ENCODE data around the gene CHRNA9.
"Not testable (repeated sequence)": the region's sequence is repeated elsewhere in the genome, so short reads cannot be mapped to it uniquely, and the experiment has no call there.

Gene CHRNA9, protein sequence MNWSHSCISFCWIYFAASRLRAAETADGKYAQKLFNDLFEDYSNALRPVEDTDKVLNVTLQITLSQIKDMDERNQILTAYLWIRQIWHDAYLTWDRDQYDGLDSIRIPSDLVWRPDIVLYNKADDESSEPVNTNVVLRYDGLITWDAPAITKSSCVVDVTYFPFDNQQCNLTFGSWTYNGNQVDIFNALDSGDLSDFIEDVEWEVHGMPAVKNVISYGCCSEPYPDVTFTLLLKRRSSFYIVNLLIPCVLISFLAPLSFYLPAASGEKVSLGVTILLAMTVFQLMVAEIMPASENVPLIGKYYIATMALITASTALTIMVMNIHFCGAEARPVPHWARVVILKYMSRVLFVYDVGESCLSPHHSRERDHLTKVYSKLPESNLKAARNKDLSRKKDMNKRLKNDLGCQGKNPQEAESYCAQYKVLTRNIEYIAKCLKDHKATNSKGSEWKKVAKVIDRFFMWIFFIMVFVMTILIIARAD

DNA sequence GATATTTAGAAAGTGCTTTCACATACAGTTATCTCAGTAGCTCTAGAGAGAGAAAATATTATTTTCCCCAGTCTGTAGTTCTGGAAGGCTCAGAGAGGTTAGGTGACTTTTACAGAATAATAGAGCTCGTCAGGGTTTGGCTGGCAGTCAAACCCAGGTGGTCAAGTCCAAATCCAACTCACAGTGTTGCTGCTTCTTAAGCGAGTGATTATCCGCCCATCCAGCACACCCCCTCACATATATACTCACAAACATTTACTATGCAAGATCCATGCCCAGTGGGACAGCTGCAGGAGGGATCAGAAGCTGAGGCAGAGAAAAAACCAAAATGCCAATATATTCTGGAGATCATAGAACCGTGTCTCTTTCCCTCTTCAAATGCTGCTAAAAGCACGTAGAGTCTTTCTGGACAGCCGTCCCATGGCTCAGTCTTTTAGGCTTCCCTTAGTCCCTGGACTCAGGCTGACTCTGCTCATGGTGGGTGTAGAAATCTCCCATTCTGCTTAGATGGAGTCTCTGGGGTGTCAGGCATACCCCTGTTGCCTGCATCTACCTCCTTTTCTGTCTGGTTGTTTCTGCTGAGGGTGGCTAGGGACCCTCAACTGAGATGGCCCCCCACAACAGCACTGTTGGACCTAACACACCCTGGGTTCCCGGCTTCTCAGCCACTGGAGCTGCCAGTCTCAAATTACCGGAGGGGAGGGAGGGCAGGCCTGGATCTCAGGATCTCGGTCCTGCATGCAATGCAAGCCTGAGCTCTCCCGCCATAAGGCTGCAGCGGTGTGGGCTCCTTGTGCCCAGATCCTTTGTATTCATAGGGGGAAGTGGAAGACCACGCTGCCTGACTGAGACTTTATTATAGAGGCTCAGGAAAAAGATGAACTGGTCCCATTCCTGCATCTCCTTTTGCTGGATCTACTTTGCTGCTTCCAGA lies at the start of gene CHRNA9:
CHRNA9 (plus strand) TSS at position 743 of the 934 bp plus-strand sequence; CDS start at position 878, 135 bp downstream.
- FAIRE-seq: no peak
- DNase-seq (ENCODE audit: insufficient read length, low spot score): no peak

DNA sequence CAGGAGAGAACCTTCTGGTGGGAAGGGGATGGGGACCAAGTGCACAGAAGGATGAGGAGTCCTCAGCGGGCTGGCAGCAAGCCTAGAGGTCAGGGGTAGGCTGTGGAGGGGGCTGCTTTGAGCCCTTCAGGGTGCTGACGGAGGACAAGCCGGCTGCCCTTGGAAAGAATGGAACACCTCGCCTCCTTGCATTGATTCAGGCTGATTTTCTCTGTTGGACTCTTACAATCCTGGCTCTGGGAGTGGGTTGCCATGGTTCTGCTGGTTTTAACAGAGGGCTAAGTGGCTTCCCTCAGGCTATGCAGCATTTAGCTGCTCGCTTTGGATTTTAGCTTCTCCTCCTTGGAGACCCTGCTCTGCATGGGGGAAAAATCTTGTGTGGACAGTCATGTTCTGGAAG lies 49.4 kb upstream of the CHRNA9 start:
- no peak for DNase-seq (ENCODE audit: insufficient read length, low spot score)

DNA sequence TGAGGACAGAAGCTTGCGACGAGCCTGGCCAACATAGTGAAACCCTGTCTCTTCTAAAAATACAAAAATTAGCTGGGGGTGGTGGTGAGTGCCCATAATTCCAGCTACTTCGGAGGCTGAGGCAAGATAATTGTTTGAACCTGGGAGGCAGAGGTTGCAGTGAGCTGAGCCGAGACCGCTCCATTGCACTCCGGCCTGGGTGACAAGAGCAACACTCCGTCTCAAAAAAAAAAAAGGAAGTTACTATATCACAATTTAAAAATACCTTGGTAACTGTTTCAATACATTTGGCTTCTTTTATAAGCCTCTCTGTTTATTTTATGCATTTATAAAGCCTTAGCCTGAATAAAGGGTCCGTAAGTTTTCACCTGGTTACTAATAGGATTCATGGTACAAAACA lies 46.6 kb upstream of the CHRNA9 start:
- FAIRE-seq (peak; percentile 45), DNase-seq (ENCODE audit: insufficient read length, low spot score) (no peak)

More for the DNA sequence above, 49.4 kb upstream of the CHRNA9 start:
- FAIRE-seq: no peak

DNA sequence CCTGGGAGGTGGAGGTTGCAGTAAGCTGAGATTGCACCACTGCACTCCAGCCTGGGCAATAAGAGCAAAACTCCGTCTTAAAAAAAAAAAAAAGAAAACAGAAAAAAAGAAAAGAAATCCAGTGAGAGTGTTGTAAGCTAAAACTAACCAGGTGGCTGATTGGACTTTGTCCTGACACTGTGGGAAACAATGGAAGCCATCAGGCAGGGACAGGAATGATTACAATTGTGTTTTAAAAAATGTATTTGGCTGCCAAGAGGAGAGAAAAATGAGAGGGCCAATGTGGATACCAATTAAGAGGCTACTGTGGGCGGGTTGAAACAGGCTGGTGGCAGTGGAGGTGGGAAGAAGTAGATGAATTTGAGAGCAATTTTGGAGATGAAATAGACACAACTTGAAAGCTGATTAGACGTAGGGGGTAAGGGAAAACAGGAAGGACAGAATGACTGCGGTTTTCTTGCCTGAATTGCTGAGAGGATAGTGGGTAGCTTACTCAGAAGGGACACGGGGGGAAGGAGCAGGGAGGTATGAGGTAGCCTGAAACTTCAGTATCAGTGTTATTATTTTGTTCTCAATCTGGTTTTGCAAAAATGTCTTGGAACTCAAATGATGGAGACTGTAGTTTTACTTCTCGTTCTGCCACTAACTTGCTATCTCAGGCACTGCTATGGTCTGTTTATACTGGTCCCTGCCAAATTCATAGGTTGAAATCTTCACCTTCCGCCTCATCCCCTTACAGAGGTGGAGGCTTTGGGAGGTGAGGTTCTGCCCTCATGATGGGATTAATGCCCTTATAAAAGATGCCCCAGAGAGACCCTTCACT lies 45.6 kb upstream of the CHRNA9 start:
- FAIRE-seq (peak; percentile 64), DNase-seq (ENCODE audit: insufficient read length, low spot score) (peak; percentile 28)

DNA sequence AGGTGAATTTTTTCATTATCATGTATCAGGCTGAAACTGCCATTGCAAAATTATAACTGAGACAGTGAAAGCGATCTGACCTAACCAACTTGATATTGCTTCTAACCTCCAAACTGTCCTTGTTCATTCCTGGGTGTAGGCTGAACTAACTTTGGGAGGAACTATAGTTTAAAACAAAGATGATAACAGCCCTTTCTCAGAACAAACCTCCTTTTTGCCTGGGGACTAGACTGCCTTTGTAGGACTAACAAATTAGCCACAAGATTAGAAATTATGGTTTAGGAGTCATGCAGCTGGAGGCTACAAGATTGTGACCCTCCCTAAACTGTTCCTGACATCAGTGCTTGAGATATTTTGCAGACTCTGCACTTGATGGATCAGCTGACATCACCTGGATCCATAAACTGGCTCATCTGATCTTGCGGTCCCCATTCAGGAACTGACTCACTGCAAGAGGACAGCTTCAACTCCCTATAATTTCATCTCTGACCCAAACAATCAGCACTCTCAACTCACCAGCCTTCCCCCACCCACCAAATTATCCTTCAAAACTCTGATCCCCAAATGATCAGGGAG lies 44.4 kb upstream of the CHRNA9 start:
- FAIRE-seq; DNase-seq (ENCODE audit: insufficient read length, low spot score): not testable (repeated sequence)

DNA sequence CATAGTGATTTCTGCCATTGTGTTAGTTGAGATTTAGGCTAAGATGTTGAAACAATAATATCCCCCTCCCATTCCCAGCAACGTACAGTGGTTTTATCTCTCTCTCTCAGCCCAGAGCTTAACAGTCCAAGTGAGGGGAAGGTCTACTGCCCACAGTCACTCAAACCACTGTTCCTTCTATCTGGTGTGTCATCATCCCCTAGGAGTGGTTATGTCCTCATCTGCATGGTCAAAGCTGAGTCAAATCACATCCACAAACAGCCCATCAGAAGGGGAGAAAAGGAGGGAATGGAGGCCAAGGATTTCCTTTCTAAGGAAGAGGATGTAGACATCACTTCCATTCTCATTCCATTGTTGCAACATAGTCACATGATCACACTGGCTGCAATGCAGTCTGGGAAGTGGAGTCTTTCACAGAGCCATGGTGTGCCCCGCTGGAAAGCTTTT lies 42.8 kb upstream of the CHRNA9 start:
- DNase-seq (ENCODE audit: insufficient read length, low spot score) (no peak), FAIRE-seq (no peak)

DNA sequence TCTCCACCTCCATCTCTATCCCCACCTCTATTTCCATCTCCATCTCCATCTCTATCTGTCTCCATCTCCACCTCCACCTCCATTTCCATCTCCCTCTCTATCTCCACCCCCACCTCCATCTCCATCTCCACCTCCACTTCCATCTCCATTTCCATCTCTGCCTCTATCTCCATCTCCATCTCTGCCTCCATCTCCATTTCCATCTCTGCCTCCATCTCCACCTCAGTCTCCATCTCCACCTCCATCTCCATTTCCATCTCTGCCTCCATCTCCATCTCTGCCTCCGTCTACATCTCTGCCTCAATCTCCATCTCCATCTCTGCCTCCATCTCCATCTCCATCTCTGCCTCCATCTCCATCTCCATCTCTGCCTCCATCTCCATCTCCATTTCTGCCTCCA lies 40.8 kb upstream of the CHRNA9 start:
- no peak for DNase-seq (ENCODE audit: insufficient read length, low spot score)
- no peak for FAIRE-seq

DNA sequence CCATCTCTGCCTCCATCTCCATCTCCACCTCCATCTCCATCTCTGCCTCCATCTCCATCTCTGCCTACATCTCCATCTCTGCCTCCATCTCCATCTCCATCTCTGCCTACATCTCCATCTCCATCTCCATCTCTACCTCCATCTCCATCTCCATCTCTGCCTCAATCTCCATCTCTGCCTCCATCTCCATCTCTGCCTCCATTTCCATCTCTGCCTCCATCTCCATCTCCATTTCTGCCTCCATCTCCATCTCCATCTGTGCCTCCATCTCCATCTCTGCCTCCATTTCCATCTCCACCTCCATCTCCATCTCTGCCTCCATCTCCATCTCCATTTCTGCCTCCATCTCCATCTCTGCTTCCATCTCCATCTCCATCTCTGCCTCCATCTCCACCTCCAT lies 40.1 kb upstream of the CHRNA9 start:
- DNase-seq (ENCODE audit: insufficient read length, low spot score); FAIRE-seq: not testable (repeated sequence)

DNA sequence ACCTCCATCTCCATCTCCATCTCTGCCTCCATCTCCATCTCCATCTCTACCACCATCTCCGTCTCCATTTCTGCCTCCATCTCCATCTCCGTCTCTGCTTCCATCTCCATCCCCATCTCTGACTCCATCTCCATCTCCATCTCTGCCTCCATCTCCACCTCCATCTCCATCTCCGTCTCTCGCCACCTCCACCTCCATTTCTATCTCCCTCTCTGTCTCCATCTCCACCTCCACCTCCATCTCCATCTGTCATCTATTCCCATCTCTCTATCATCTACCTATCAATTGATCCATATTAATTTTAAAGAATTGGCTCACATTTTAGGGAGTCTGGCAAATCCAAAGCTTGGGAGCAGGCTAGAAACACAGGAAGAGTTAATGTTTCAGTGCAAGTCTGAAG lies 39.6 kb upstream of the CHRNA9 start:
- DNase-seq (ENCODE audit: insufficient read length, low spot score): no peak
- FAIRE-seq: no peak

DNA sequence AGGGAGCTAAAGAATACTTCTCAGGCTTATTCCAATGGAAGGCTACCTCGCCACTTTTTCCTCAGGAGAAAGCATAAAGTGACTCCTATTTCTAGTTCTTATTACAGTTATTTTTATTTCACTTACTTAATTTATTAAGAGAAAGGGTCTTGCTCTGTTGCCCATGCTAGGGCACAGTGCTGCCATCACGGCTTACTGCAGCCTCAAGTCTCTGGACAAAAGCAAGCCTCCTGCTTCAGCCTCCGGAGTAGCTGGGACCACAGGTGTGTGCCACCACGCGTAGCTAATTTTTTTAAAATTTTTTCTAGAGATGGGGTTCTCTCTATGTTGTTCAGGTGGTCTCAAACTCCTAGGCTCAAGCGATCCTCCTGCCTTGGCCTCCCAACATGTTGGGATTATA lies 36.0 kb upstream of the CHRNA9 start:
- no peak for DNase-seq (ENCODE audit: insufficient read length, low spot score)
- FAIRE-seq: no peak

DNA sequence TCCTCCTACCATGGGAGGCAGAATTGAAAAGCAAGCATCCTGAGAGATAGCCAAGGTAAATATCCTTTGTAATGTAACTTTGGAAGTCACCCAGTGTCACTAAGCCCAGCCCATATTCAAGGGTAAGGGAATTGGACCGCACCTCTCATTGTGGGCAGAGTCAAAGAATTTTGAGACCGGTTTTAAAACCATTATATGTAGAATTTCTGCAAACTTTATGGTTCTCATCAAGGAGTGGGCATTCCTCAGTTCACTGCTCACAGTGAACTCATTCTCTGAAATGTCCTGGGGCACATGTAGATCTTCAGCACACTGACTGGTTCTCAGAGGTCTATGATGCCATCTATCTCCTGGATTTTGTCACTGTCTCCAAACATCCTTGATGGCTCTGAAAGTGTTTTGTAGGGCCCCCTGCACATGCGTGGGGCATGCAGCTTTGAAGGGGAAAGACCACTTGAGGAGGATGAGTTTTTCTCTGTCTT lies 35.3 kb upstream of the CHRNA9 start:
- peak; percentile 18 for FAIRE-seq
- no peak for DNase-seq (ENCODE audit: insufficient read length, low spot score)

DNA sequence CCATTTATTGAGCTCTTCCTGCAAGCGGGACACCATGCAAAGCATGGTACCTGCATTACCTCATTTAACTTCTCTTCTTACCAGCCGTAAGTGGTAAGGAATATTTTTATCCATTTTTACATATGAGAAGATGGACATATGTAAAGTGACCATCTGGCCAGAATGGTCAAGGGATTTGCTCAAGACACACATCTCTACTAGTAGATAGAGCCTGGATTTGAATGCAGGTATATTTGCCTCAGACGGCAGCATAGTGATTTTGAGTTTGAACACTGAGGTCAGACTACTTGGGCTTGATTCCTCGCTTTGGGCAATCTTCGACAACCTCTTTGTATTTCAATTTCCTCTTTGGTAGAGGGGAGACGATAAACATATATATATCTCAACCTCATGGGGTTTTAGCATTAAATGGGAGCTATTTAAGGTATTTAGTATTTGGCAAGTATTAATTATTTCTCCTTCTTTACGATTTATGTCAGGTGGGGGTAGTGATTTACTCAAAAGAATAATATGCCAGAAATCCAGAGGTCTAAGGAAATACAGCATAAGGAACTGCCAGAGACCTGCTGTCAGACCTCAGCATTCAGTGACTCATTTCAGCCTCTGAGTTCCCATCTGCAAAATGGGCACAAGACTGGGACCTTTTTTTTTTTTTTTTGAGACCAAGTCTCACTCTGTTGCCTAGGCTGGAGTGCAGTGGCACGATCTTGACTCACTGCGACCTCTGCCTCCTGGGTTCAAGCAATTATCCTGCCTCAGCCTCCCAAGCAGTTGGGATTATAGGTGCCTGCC lies 34.6 kb upstream of the CHRNA9 start:
- DNase-seq (ENCODE audit: insufficient read length, low spot score) (no peak), FAIRE-seq (no peak)

DNA sequence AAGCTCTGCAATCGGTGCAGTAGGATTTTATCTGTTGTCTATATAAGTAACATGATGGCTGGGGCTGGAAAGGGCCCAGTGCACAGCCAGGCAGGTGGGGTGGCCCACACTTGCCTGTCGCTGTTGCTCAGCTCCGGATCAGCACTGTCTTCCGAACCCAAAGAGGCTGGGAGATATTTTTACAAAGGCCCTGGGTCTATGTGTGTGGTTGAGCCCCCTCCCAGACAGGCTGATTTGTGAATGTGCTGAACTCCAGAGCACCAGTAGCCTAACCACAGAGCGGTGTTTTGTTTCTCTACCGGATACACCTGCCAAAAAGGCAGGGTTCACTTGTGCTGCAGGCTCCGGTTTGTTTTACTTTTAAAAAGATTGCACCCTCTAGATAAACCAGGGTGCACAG lies 33.5 kb upstream of the CHRNA9 start:
- peak; percentile 19 for DNase-seq (ENCODE audit: insufficient read length, low spot score)

DNA sequence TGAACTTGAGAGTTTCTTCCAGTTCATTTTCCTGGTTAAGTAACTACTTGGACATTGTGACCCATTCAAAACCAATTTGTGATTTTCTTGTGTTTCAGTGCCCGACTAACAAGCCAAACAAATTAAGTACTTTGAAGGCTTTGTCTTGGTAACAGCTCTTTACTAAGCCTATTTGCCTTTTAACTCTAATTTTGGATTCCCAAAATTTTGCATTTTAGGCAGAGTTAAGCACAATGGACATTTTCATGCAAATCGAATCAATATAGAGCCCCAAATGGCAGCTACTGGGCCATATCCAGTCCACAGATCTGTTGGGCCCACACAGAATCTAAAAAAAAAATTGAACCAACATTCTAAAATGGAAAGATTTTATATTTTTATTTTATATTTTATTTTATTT lies 31.4 kb upstream of the CHRNA9 start:
- DNase-seq (ENCODE audit: insufficient read length, low spot score) (no peak), FAIRE-seq (no peak)

More for the DNA sequence above, 33.5 kb upstream of the CHRNA9 start:
- peak; percentile 98 for FAIRE-seq

DNA sequence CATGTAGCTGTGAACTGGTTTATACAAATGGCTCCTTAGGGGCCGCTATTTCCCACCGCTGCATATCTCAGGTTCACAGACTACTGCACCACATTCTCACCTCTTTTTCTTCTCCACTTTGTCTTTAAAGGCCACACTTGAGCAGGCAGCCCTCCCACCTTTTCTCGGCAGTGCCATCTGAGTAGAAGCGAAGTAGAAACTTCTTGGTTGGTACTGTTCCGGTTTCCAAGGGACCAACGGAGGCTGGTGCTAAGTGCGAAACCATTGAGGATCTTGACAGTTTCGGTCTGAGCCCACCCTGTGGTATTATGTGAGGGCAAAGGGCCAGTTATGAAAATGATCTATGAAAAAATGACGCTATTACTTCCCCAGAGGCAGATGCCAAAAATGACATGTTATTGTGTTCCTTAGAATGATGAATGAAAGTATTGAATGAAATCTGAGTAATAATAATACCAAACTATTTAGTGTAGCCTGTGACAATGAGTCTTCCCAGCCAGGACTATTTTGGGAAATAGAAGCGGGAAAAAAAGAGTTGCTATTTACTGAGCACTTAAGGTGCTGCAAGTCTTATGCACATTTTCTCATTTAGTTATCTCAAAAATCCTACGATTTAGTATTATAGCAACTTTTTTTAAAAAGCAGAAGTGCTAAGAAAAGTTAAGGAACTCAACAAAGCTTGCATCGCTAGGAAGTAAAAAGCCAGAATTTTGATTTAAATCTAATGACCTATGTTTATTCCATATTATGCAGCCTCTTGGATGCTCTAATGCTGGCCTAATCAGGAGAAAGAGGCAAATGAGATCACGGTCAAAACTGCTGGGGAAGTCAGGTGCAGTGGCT lies 29.6 kb upstream of the CHRNA9 start:
- DNase-seq (ENCODE audit: insufficient read length, low spot score) (peak; percentile 17), FAIRE-seq (peak; percentile 98)

DNA sequence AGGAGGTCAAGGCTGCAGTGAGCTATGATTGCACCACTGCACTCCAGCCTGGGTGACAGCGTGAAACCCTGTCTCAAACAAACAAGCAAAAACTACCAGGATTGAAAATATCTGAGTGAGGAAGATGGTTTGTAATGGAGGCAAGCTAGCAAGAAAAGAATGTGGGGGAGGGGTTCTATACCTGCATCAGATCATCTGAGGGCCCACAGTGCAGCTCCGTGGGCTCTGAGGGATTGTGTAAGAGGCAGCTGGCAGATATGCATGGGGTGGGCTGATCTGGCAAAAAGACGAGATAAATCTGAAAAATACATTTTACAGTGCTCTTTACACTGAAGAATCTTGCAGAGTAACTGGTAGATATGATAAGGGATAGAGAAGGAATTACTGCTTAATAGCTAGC lies 28.9 kb upstream of the CHRNA9 start:
- peak; percentile 79 for FAIRE-seq
- no peak for DNase-seq (ENCODE audit: insufficient read length, low spot score)

DNA sequence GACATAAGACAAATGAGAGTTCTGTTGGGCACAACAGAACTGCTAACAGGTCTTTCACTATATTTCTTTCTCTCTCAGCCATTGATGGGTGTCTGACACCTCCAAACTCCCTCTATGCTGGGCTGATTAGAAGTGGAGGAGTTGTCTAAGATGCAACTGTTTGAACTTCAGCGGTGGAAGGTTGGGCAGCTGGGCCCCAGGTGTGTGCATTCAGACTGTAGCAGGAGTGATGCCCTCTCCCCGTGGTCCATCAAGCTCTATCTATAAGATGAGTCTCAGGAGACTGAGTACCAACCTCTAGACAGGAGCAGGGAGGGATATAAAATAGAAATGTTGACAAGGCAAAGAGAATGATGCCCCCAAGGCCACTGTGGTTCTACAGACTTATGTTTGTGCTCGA lies 28.2 kb upstream of the CHRNA9 start:
- FAIRE-seq: no peak
- no peak for DNase-seq (ENCODE audit: insufficient read length, low spot score)
